Mesenteric fat pad (tissue), 1 donor: ENCODE results near the gene CEP43. TPM values are rescaled to one million over a fixed set of nuclear protein-coding genes. Genes with fewer than 3 reads are reported as not detected.

ENCODE experiments used
- DNase-seq: peaks from one replicate; pipeline ENCODE4 v3.0.0-alpha.2; 2020; ENCODE audit warnings: low spot score
- total RNA-seq: library from RNA; stranded (reverse); fragmentation: NEBNext Ultra II Directional; extraction: Animal tissue kit (Norgen Biotek cat#: 25700); gene quantifications from one replicate; pipeline ENCODE4 v1.2.1, GENCODE V29; 2021
- donor health status: DM: yes; HTN: yes; CAD: no.

CEP43 gene
- total RNA-seq, 1 donor from 2014 or later: 8.6 TPM

GRCh38 chr6:166966268-166966667 is 32.9 kb upstream of the CEP43 start:
- DNase-seq: no peak

GRCh38 chr6:166969390-166970002 is 29.7 kb upstream of the CEP43 start:
- no peak for DNase-seq

- DNase-seq: no peak
These were observed 29.1 kb upstream of the CEP43 start for GRCh38 chr6:166970091-166970490.

DNA sequence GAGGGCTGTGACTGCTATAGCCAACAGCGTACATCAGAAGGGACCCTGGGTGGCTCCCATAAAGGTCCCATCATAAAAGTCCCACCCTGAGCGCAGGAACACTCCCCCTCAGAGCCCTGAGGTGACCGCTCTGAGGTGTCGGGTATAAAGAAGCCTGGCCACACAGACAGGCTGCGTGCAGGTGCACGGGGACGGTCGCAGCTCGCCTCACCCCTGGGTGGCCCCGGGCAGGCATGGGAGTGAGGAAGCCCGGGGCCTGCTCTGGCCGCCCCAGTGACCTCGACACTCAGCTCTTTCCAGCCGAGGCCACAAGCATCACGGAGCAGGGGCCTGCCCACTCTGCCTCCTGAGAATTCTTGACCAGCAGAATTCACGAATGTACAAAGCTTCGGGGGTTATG is 28.4 kb upstream of the CEP43 start:
- DNase-seq: no peak

DNA sequence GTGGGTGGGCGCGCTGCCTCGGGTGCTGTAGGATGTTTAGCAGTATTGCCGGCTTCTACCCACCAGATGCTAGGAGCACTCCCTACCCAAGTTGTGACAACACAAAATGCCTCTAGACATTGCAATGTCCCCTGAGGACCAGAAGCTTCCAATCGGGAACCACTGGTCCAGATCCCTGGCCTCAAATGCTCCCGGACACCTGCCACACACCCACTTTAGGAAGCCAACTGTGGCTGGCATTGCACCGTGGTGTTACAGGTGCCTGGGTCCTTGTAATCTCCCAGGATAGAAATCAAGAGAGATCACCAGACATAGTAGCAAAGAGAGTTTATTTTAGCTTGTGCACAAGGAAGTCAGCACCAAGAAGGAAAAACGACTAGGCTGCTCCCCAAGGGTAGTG is 27.9 kb upstream of the CEP43 start:
- DNase-seq: no peak

DNA sequence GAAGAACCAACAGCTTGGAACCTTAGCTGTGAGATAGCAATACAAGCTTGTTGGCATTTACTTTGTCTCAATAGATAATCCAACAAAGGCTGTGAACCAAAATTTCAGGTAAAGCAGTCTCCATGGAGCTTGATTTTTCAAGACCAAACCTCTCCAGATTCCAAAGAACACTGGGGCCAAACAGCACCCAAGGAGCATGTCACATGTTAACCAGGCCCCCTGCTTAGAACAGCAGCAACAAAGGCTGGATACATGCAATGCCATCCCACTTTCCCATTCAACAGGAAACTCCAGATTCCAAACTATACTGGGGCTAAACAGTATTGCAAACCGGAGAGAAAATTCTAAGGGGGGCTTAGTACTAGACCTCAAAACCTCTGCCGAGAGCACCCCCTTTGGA is 27.1 kb upstream of the CEP43 start:
- no peak for DNase-seq

DNA sequence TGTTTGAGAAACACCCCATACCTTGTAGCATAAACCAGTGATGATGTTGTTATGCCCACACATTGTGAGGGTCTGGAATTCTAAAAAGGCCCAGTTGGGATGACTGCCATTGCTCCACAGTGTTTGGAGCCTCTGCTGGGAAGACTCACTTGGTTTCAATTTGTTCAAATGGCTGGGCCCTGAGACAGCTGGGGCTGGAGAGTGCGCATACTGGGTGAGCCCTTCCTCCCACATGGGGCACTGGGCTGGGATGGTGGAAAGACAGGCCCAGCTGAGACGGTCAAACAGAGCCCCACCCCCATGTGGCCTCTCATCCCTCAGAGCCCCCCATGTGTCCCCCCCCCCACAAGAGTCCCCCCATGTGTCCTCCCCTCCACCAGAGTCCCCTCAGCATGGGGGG is 22.6 kb upstream of the CEP43 start:
- DNase-seq: no peak

DNA sequence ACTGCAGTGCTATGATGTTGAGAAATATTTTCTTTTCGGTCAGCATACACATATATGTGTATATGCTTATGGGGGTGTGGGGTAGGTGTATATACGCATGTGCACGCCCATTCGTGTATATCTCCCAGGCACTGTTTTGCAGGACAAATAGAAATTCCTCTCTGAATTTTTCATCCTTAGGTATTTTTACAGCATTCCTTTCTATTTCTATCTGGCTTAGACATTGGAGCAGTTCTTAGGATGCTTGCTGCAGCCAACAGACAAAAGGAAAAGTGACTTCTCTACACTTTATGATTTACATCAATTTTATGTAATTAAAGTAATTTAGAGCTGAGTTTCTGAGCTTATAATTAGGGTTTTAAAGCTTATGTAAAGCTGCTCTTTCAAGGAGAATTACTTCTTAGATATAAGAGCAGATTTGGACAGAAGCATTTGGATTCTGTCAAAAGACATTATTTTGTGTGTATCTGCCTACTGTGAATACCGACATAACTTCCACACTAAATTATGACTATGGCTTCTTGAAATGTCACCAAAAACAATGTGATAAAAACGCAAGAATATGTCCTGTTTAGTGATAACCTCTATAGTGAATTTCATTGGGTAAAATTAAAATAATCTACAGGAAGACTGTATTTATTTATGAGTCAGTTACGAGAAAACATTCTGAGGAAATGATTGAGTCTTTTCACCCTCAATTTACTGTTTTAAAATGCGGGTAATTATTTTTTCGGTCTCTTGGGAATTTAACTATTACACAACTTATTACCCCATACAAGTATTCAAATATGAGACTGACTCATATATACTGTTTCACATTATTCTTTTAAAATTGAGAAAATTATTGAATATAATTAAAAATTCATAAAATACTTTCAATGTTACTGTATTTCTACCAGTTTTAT is 21.3 kb upstream of the CEP43 start:
- DNase-seq: no peak

DNA sequence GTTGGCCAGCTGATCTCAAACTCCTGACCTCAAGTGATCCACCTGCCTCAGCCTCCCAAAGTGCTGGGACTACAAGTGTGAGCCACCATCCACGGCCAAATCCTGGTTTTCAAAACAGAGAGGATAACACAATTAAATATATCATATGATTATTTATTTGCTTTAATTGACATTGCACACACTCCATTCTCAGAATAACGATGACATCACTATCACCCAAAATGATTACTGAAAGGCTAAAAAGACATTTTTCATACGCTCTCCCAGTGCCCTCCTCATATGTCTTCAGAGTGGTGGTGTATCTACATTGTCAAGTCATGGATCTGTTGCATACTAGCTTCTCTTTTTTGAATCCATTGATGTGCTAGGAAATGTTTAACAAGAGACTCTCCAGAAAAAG is 18.5 kb upstream of the CEP43 start:
- DNase-seq: no peak

DNA sequence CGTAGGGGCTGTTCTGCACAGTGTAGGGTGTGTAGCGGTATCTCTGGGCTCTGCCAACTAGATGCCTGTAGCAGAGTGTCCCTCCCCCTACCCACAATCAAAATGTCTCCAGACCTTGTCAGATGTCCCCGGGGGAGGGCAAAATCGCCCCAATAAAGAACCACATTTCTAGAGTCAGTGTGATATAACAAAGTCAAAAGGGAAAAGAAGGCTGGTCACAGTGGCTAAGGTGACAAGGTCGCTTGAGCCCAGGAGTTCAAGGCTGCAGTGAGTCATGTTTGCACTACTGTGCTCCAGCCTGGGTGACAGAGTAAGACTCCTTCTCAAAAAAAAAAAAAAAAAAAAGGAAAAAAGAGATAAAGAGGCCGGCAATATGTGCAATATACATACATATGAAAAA is 11.7 kb upstream of the CEP43 start:
- DNase-seq: no peak

GRCh38 chr6:166987930-166988329 is 11.3 kb upstream of the CEP43 start:
- DNase-seq: no peak

GRCh38 chr6:166988674-166989201 is 10.5 kb upstream of the CEP43 start:
- no peak for DNase-seq

DNA sequence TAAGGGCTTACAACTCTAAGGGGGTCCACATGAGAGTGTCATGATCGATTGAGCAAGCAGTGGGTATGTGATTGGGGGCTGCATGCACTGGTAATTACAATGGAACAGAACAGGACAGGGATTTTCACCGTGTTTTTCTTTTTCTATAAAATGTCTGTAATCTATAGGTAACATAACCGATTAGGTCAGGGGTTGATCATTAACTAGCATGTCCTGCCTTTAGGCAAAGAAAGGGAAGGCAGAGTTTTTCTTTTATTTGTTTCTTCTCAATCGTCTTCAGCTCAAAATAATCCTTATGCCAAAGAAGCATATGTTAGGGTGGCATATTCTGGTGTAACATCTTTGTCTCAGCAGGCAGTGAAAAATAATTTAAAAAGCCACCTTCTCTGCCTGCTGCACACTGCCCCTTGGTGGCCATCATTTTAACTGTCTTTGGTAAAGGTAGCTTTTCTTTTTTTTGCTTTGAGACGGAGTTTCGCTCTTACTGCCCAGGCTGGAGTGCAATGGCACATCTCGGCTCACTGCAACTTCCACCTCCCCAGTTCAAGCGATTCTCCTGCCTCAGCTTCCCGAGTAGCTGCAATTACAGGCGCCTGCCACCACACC is 9.7 kb upstream of the CEP43 start:
- DNase-seq: no peak

GRCh38 chr6:166996406-166996805 is 2.8 kb upstream of the CEP43 start:
- DNase-seq: no peak

DNA sequence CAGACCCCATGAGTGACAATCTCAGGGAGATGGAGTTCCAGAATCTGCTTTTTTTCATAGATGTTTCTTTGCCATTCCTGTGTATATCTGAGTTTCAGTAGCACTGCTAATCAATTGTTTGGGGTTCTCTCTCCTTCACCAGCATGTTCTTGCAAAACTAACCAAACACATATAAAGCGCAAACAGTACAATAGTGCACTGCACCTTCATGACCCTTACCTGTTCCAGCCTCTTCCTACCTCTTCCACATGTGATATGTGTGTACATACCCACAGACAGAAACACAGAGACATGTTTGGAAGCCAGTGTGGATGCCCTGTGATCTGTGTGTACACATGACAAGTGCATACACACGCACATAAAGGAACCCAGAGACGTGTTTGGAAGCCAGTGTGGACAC is 1.8 kb upstream of the CEP43 start:
- no peak for DNase-seq

DNA sequence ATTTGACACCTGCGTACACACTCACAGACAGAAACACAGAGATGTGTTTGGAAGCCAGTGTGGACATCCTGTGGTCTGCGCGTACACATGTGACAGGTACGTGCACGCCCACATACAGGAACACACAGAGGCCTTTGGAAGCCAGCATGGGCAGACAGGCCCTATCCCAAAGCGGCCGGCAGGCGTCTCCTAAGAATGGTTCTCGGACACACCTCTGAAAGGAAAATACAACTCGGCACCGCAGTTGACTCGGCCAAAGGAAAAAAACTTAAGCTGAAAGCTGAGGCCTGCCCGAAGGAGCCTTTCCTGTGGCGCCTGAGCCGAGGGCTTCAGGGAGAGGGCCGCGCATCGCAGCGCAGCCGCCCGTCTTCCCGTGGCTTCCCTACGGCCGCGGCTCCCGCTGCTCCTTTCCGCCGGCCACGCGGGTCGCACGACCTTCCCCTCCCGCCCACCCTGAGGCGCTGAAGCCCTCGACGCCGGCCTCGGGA is 1.4 kb upstream of the CEP43 start:
- no peak for DNase-seq

- no peak for DNase-seq
These were observed 697 bp upstream of the CEP43 start for GRCh38 chr6:166998256-166999144.

DNA sequence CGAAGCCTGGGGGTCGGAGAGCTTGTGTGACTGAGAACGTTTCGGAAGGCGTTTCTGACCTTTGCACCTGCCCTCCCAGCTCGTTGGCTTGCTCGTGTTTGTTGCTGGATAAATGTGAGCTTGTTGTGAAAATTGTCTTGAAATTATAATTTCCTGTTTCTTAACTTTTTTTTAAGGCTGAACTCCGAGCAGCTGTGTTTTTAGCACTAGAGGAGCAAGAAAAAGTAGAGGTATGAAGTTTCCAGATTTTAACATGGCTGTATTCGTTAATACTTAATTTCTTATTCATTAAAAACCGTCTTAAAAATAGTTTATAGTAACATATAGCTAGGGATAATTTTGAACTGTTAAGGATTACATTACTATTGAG is 672 bp downstream of the CEP43 start:
- no peak for DNase-seq

GRCh38 chr6:167000759-167001158 is 1.6 kb downstream of the CEP43 start:
- DNase-seq: no peak

GRCh38 chr6:167005350-167006159 is 6.4 kb downstream of the CEP43 start:
- DNase-seq: no peak
